ENCODE data around the gene OR2V2.

OR2V2 gene

GRCh38 chr5:181195249-181195761 is 47.9 kb downstream of the OR2V2 start:
- TF ChIP-seq POU6F1 (CRISPR knock-in tag; IDR thresholded peaks at IDR 0.05; ENCODE audit: borderline replicate concordance, low read depth) (no peak), ZFP30 (CRISPR knock-in tag; IDR thresholded peaks at IDR 0.05) (no peak), ZNF70 (CRISPR knock-in tag; IDR thresholded peaks at IDR 0.05) (no peak), CSDC2 (CRISPR knock-in tag; IDR thresholded peaks at IDR 0.05) (no peak), ZFP3 (CRISPR knock-in tag; IDR thresholded peaks at IDR 0.05) (no peak), TSHZ2 (CRISPR knock-in tag; IDR thresholded peaks at IDR 0.05) (no peak), PPARA (CRISPR knock-in tag; IDR thresholded peaks at IDR 0.05; ENCODE audit: borderline replicate concordance) (no peak), SNAI2 (CRISPR knock-in tag; IDR thresholded peaks at IDR 0.05) (no peak), RARB (CRISPR knock-in tag; IDR thresholded peaks at IDR 0.05) (no peak), ESRRG (CRISPR knock-in tag; IDR thresholded peaks at IDR 0.05) (no peak), ISL1 (CRISPR knock-in tag; IDR thresholded peaks at IDR 0.05) (no peak), TCF4 (CRISPR knock-in tag; IDR thresholded peaks at IDR 0.05; ENCODE audit: borderline replicate concordance) (no peak), ZNF565 (CRISPR knock-in tag; conservative IDR thresholded peaks at IDR 0.05; ENCODE audit: low read depth) (no peak), CREB5 (CRISPR knock-in tag; IDR thresholded peaks at IDR 0.05; ENCODE audit: low read depth) (no peak), ZNF8 (CRISPR knock-in tag; IDR thresholded peaks at IDR 0.05) (no peak)
- ATAC-seq, result no peak

- ATAC-seq, result peak; percentile 66
- no peak for TF ChIP-seq TCF4 (CRISPR knock-in tag; IDR thresholded peaks at IDR 0.05; ENCODE audit: borderline replicate concordance)
- no peak for TF ChIP-seq POU6F1 (CRISPR knock-in tag; IDR thresholded peaks at IDR 0.05; ENCODE audit: borderline replicate concordance, low read depth)
- no peak for TF ChIP-seq ESRRG (CRISPR knock-in tag; IDR thresholded peaks at IDR 0.05)
- TF ChIP-seq ARNTL (CRISPR knock-in tag; IDR thresholded peaks at IDR 0.05; ENCODE audit: borderline replicate concordance, low read depth), result no peak
- TF ChIP-seq GLIS3 (CRISPR knock-in tag; IDR thresholded peaks at IDR 0.05), result no peak
- TF ChIP-seq ZNF565 (CRISPR knock-in tag; conservative IDR thresholded peaks at IDR 0.05; ENCODE audit: low read depth), result no peak
- no peak for TF ChIP-seq SNAI2 (CRISPR knock-in tag; IDR thresholded peaks at IDR 0.05)
- no peak for TF ChIP-seq BACH2 (CRISPR knock-in tag; IDR thresholded peaks at IDR 0.05; ENCODE audit: borderline replicate concordance)
- TF ChIP-seq OSR1 (CRISPR knock-in tag; IDR thresholded peaks at IDR 0.05), result no peak
- TF ChIP-seq ZFP3 (CRISPR knock-in tag; IDR thresholded peaks at IDR 0.05), result no peak
- no peak for TF ChIP-seq CREB5 (CRISPR knock-in tag; IDR thresholded peaks at IDR 0.05; ENCODE audit: low read depth)
- TF ChIP-seq CSRNP3 (CRISPR knock-in tag; IDR thresholded peaks at IDR 0.05), result no peak
- TF ChIP-seq CSDC2 (CRISPR knock-in tag; IDR thresholded peaks at IDR 0.05), result no peak
- TF ChIP-seq TSHZ2 (CRISPR knock-in tag; IDR thresholded peaks at IDR 0.05), result no peak
- TF ChIP-seq ZC3H10 (CRISPR knock-in tag; IDR thresholded peaks at IDR 0.05), result no peak
- TF ChIP-seq PATZ1 (CRISPR knock-in tag; IDR thresholded peaks at IDR 0.05; ENCODE audit: borderline replicate concordance), result no peak
- no peak for TF ChIP-seq TOX (CRISPR knock-in tag; IDR thresholded peaks at IDR 0.05; ENCODE audit: borderline replicate concordance)
- TF ChIP-seq ZFP30 (CRISPR knock-in tag; IDR thresholded peaks at IDR 0.05), result no peak
- no peak for TF ChIP-seq ISL1 (CRISPR knock-in tag; IDR thresholded peaks at IDR 0.05)
Observed at GRCh38 chr5:181197326-181197951, 50.1 kb downstream of the OR2V2 start.
